Measurements from ENCODE around the gene MPG.

MPG gene

DNA sequence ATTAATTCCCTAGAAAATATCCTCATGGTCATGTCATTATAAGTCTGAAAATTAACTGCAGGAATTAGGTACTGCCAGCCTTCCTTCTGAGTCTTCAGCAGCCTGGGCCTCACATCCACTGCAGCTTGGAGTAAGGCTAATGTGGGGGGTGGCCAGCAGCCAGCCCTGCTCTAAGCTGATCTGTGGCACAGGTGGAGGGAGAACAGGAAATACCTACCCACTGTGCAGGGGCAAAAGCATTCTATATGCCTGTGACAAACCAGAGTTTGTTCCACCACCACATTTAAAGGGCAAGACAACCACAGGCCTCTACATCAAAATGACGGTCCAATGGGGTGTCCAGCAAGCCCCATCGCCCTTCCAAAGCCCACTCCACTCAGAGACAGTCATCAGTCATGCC, 51.0 kb downstream of the MPG start:
- H3K36me3 Mint-ChIP-seq: peaks cover 3% of the 10 kb centered on the region
- no peak for DNase-seq
- CTCF ChIA-PET: interaction anchor here (0.7 to 1.3 kb wide), 3 partner anchors 11 to 769 kb away, joined by 3 read pairs; no protein-coding TSS in a partner anchor
- H3K9me3 Mint-ChIP-seq: no peaks in the 10 kb centered on the region
- no peak overlapping the region for H3K27ac Mint-ChIP-seq
- H3K27me3 Mint-ChIP-seq: no peaks in the 10 kb centered on the region
- H3K4me1 Mint-ChIP-seq: peaks cover 13% of the 10 kb centered on the region
- H3K4me3 Mint-ChIP-seq: no peak overlapping the region

DNA sequence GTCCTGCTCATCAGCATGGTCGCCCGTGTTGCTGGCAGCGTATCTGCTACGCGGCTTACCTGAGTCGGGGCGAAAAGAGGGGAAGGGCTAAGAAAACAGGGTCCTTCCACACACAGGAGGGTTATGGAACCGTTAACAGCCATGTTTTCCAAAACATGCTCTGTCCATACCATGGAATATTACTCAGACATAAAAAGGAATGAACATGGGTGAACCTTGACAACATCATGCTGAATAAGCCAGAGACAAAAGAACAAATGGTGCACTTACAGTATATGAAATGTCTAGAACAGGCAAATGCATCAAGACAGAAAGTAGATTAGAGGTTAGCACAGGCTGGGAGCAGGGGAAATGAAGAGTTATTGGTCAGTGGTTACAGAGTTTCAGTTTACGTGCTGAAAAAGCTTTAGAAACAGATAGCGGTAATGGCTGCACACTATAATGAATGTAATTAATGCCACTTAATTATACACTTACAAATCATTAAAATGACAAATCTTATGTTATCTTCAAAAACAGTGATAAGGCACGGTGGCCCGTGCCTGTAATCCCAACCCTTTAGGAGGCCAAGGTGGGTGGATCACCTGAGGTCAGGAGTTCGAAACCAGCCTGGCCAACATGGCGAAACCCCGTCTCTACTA, 52.6 kb downstream of the MPG start:
- CTCF ChIA-PET: interaction anchor here (0.8 kb wide), 1 partner anchor 33 kb away, joined by 3 read pairs; no protein-coding TSS in a partner anchor
- Mint-ChIP-seq H3K27ac (no peak overlapping the region), H3K4me1 (peaks cover 23% of the 10 kb centered on the region), H3K4me3 (no peak overlapping the region), H3K27me3 (no peaks in the 10 kb centered on the region), H3K36me3 (peaks cover 3% of the 10 kb centered on the region), H3K9me3 (no peaks in the 10 kb centered on the region)
- no peak for DNase-seq

DNA sequence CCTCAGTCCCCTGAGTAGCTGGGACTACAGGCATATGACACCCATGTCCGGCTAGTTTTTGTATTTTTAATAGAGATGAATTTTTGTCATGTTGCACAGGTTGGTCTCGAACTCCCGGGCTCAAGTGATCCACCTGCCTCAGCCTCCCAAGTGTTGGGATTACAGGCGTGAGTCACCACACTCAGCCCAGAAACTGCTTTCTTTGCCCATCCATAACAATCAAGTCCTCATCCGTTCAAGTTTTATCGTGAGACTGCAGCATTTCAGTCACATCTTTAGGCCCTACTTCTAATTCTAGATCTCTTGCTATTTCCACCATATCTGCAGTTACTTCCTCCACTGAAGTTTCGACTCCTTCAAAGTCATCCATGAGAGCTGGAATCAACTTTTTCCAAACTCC, 54.1 kb downstream of the MPG start:
- CTCF ChIA-PET: interaction anchor here (1.3 to 2.0 kb wide), 3 partner anchors 12 to 230 kb away, joined by 4 to 6 read pairs (median 5); no protein-coding TSS in a partner anchor
- H3K4me1 Mint-ChIP-seq: peaks cover 29% of the 10 kb centered on the region

DNA sequence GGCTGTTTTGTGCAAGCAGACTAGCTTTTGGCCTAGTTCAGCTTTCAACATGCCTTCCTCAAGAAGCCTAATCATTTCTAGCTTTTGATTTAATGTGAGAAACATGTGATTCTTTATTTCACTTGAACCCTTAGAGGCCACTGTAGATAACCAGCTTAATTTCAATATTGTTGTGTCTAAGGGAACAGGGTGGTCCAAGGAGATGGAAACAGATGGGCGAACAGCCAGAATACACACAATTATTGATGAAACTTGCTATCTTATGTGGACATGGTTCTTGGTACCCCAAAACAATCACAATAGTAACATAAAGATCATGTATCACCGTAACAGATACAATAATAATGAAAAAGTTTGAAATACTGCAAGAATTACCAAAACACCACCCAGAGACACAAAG, 55.7 kb downstream of the MPG start:
- H3K36me3 Mint-ChIP-seq: peaks cover 6% of the 10 kb centered on the region
- H3K4me3 Mint-ChIP-seq: no peak overlapping the region
- peaks cover 3% of the 10 kb centered on the region for H3K27me3 Mint-ChIP-seq
- no peaks in the 10 kb centered on the region for H3K9me3 Mint-ChIP-seq
- peaks cover 34% of the 10 kb centered on the region for H3K4me1 Mint-ChIP-seq
- DNase-seq: no peak
- H3K27ac Mint-ChIP-seq: no peak overlapping the region
- CTCF ChIA-PET: interaction anchor here (1.0 to 2.0 kb wide), 5 partner anchors 14 to 37 kb away, joined by 3 to 6 read pairs (median 4); no protein-coding TSS in a partner anchor

More for the DNA sequence above, 54.1 kb downstream of the MPG start:
- H3K36me3 Mint-ChIP-seq: peaks cover 6% of the 10 kb centered on the region
- DNase-seq: no peak
- no peaks in the 10 kb centered on the region for H3K27me3 Mint-ChIP-seq
- H3K27ac Mint-ChIP-seq: no peak overlapping the region
- no peaks in the 10 kb centered on the region for H3K9me3 Mint-ChIP-seq
- no peak overlapping the region for H3K4me3 Mint-ChIP-seq
